ENCODE results near the gene FHL2. TPM values are rescaled to one million over a fixed set of nuclear protein-coding genes. Genes with fewer than 3 reads are reported as not detected.
A peak's percentile ranks its signal among the peaks of the same experiment; 100 is the strongest.

The FHL2 gene
- total and polyA plus RNA-seq, 9 of the 15 experiments (the other 6 are each of a cell fraction or from before 2014, with no cell fraction given), result 7.5 to 33.1 (median 23.9) TPM

- no peak for TF ChIP-seq ZNF766 (CRISPR knock-in tag; conservative IDR thresholded peaks at IDR 0.05)
- no peak for TF ChIP-seq ZNF324 (CRISPR knock-in tag; IDR thresholded peaks at IDR 0.05)
- TF ChIP-seq NBN (IDR thresholded peaks at IDR 0.05; ENCODE audit: low read depth), result no peak
- no peak for TF ChIP-seq GABPA (tag; conservative IDR thresholded peaks at IDR 0.05; ENCODE audit: low read depth)
- peak; percentile 90 for TF ChIP-seq PTBP1 (IDR thresholded peaks at IDR 0.05; ENCODE audit: low read depth, low read length)
- TF ChIP-seq EWSR1 (IDR thresholded peaks at IDR 0.05; ENCODE audit: borderline replicate concordance, low read depth, partially characterized antibody), result no peak
- 0 out of 2 replicates have a peak, but pooled peaks have one; percentile 24 for TF ChIP-seq STAG1 (CRISPR knock-in tag; IDR thresholded peaks at IDR 0.05; ENCODE audit: borderline replicate concordance)
- TF ChIP-seq WHSC1 (IDR thresholded peaks at IDR 0.05; ENCODE audit: low read length), result no peak
- TF ChIP-seq ZNF79 (CRISPR knock-in tag; IDR thresholded peaks at IDR 0.05; ENCODE audit: low read depth), result no peak
- no peak for TF ChIP-seq ZBTB7A (IDR thresholded peaks at IDR 0.05; ENCODE audit: borderline replicate concordance, control insufficient read depth, low read depth, low read length)
- no peak for TF ChIP-seq KLF10 (CRISPR knock-in tag; IDR thresholded peaks at IDR 0.05)
- TF ChIP-seq OTX1 (CRISPR knock-in tag; IDR thresholded peaks at IDR 0.05), result no peak
- TF ChIP-seq ZNF696 (CRISPR knock-in tag; conservative IDR thresholded peaks at IDR 0.05), result no peak
- TF ChIP-seq CHD1 (IDR thresholded peaks at IDR 0.05; ENCODE audit: low read length), result no peak
- no peak for TF ChIP-seq CBX2 (IDR thresholded peaks at IDR 0.05; ENCODE audit: insufficient read depth, low read length, poor library complexity, severe bottlenecking)
- no peak for TF ChIP-seq MITF (IDR thresholded peaks at IDR 0.05)
- no peak for TF ChIP-seq MTA2 (IDR thresholded peaks at IDR 0.05; ENCODE audit: low read depth)
- TF ChIP-seq TFAP4 (CRISPR knock-in tag; IDR thresholded peaks at IDR 0.05; ENCODE audit: borderline replicate concordance), result peak; percentile 41; the same call in 1 of the 2 replicates
- TF ChIP-seq ZNF143 (CRISPR knock-in tag; IDR thresholded peaks at IDR 0.05), result peak; percentile 35; the same call in 1 of the 2 replicates
- TF ChIP-seq MYC (IDR thresholded peaks at IDR 0.05; ENCODE audit: low read depth, low read length), result no peak
- TF ChIP-seq MYC (CRISPR knock-in tag; IDR thresholded peaks at IDR 0.05; ENCODE audit: borderline replicate concordance, low read depth), result no peak
- TF ChIP-seq PKNOX1 (IDR thresholded peaks at IDR 0.05), result peak; percentile 11; the same call in 1 of the 2 replicates
- TF ChIP-seq ZNF717 (CRISPR knock-in tag; IDR thresholded peaks at IDR 0.05), result no peak
- peak; percentile 100 for TF ChIP-seq ZNF239 (CRISPR knock-in tag; IDR thresholded peaks at IDR 0.05)
These were observed 70.3 kb downstream of the FHL2 start (continued) for GRCh38 chr2:105328281-105329196.
